ENCODE results near the gene TBPL1.
"Not testable (repeated sequence)": the region's sequence is repeated elsewhere in the genome, so short reads cannot be mapped to it uniquely, and the experiment has no call there.

TBPL1 gene

GRCh38 chr6:133953634-133954415 is 801 bp downstream of the TBPL1 start:
- no peak for DNase-seq (ENCODE audit: low read depth)

- DNase-seq (ENCODE audit: low read depth): no peak
Observed at GRCh38 chr6:133954657-133955576, 1.9 kb downstream of the TBPL1 start.

GRCh38 chr6:133955582-133956415 is 2.8 kb downstream of the TBPL1 start:
- no peak for DNase-seq (ENCODE audit: low read depth)

GRCh38 chr6:133956416-133957049 is 3.5 kb downstream of the TBPL1 start:
- no peak for DNase-seq (ENCODE audit: low read depth)

- no peak for DNase-seq (ENCODE audit: low read depth)
Observed at GRCh38 chr6:133957227-133957626, 4.2 kb downstream of the TBPL1 start.

GRCh38 chr6:133957780-133958242 is 4.8 kb downstream of the TBPL1 start:
- DNase-seq (ENCODE audit: low read depth): no peak

GRCh38 chr6:133958791-133959190 is 5.8 kb downstream of the TBPL1 start:
- no peak for DNase-seq (ENCODE audit: low read depth)

GRCh38 chr6:133959667-133960368 is 6.8 kb downstream of the TBPL1 start:
- DNase-seq (ENCODE audit: low read depth): no peak

- no peak for DNase-seq (ENCODE audit: low read depth)
Observed at GRCh38 chr6:133961831-133962230, 8.8 kb downstream of the TBPL1 start.

- no peak for DNase-seq (ENCODE audit: low read depth)
Observed at GRCh38 chr6:133964052-133964451, 11.0 kb downstream of the TBPL1 start.

- no peak for DNase-seq (ENCODE audit: low read depth)
Observed at GRCh38 chr6:133964702-133965101, 11.7 kb downstream of the TBPL1 start.

GRCh38 chr6:133965817-133966360 is 12.9 kb downstream of the TBPL1 start:
- DNase-seq (ENCODE audit: low read depth): no peak

- no peak for DNase-seq (ENCODE audit: low read depth)
Observed at GRCh38 chr6:133966654-133967329, 13.8 kb downstream of the TBPL1 start.

GRCh38 chr6:133967347-133967746 is 14.3 kb downstream of the TBPL1 start:
- DNase-seq (ENCODE audit: low read depth): no peak

- not testable (repeated sequence) for DNase-seq (ENCODE audit: low read depth)
Observed at GRCh38 chr6:133967835-133968234, 14.8 kb downstream of the TBPL1 start.

GRCh38 chr6:133969285-133969920 is 16.4 kb downstream of the TBPL1 start:
- DNase-seq (ENCODE audit: low read depth): no peak

- no peak for DNase-seq (ENCODE audit: low read depth)
Observed at GRCh38 chr6:133969921-133970295, 16.9 kb downstream of the TBPL1 start.

GRCh38 chr6:133971861-133972260 is 18.8 kb downstream of the TBPL1 start:
- no peak for DNase-seq (ENCODE audit: low read depth)

GRCh38 chr6:133972388-133972787 is 19.4 kb downstream of the TBPL1 start:
- DNase-seq (ENCODE audit: low read depth): no peak

Measured in stimulated activated CD8-positive, alpha-beta memory T cell treated with anti-CD3 and anti-CD28 coated beads, Interleukin-15, amount 100 ng/mL, for 1 hour (primary cell).